ENCODE results near the gene MAP10.

DNA sequence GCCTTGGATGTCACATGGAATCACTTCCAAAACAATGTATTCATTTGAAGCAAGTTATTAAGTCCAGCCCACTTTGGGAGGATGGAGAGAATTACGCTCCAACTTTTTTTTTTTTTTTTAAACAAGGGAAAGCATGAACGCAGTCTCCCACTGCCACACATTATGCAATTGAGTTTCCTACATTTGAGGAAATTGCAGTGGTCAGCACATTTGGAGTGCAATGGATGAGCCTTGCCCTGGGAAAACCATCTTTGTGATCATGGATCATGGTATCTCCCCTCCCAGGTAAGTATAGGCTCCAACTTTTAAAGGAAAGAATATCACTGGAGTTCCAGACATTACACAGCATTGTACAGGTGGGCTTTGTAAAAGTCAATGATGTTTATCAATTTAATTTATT, 26.7 kb downstream of the MAP10 start:
- TF ChIP-seq POLR2A (IDR thresholded peaks at IDR 0.05): no peak
- TF ChIP-seq, protein P1, sequence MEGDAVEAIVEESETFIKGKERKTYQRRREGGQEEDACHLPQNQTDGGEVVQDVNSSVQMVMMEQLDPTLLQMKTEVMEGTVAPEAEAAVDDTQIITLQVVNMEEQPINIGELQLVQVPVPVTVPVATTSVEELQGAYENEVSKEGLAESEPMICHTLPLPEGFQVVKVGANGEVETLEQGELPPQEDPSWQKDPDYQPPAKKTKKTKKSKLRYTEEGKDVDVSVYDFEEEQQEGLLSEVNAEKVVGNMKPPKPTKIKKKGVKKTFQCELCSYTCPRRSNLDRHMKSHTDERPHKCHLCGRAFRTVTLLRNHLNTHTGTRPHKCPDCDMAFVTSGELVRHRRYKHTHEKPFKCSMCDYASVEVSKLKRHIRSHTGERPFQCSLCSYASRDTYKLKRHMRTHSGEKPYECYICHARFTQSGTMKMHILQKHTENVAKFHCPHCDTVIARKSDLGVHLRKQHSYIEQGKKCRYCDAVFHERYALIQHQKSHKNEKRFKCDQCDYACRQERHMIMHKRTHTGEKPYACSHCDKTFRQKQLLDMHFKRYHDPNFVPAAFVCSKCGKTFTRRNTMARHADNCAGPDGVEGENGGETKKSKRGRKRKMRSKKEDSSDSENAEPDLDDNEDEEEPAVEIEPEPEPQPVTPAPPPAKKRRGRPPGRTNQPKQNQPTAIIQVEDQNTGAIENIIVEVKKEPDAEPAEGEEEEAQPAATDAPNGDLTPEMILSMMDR (IDR thresholded peaks at IDR 0.05): no peak

Measured in esophagus squamous epithelium (tissue), 4 donors.